IPS-15b (cell line): ENCODE results near the gene TDP2.

Experiments used
- H3K27me3 ChIP-seq: one replicate; pipeline ENCODE4 v1.6.1; 2013; ENCODE audit warnings: low read length; ENCODE audit not compliant: control insufficient read depth, insufficient read depth
- H3K36me3 ChIP-seq: one replicate; pipeline ENCODE4 v1.6.1; 2013; ENCODE audit warnings: low read length; ENCODE audit not compliant: control insufficient read depth, insufficient read depth
- H3K4me1 ChIP-seq: one replicate; pipeline ENCODE4 v1.6.1; 2013; ENCODE audit warnings: mild to moderate bottlenecking, low read length; ENCODE audit not compliant: control insufficient read depth, insufficient read depth
- H3K4me3 ChIP-seq: one replicate; pipeline ENCODE4 v1.5.1; 2013; ENCODE audit warnings: low read depth, low read length
- H3K9ac ChIP-seq: one replicate; pipeline ENCODE4 v1.6.1; 2013; ENCODE audit warnings: low read depth, mild to moderate bottlenecking, low read length
- H3K9me3 ChIP-seq: one replicate; pipeline ENCODE4 v1.6.1; 2013; ENCODE audit warnings: mild to moderate bottlenecking, low read length; ENCODE audit not compliant: control insufficient read depth, insufficient read depth

TDP2 gene

GRCh38 chr6:24610672-24611071 is 56.0 kb downstream of the TDP2 start:
- no peaks in the 10 kb centered on the region for H3K27me3 ChIP-seq
- H3K9ac ChIP-seq = no peak overlapping the region
- H3K36me3 ChIP-seq = no peaks in the 10 kb centered on the region
- H3K4me1 ChIP-seq = no peaks in the 10 kb centered on the region
- no peaks in the 10 kb centered on the region for H3K9me3 ChIP-seq
- H3K4me3 ChIP-seq = no peak overlapping the region

DNA sequence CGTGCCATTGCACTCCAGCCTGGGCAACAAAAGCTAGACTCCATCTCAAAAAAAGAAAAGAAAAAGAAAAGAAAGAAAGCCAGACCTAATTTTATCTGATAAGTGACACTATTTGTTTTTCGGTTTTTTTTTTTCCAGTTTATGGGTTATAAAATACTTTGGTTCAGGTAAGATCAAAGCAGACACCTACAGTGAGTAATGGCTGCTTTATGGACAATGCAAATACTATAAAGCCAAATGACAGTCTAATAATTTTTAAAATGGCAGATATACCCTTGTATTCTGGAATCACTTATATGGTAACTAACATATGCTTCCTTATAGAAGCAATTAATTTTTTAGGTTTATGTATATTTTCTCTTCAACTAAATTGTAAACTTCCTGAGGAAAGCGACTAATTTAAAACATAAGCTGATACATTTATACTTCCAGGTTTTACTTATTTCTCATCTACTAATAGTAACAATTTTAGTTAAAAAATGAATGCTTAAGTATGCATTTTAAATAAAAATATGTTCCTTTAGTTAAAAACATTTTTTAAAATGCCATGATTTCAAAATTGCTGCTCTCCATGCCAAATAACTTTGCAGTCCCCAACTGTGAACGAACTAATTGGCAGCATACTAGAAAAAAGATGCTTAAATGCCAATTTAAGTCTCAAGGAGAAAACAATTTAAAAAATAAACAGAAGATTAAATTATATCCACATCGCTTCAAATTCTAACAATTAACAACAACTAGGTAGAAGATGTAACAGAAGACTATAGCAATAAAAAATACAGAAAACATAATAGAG is 59.2 kb downstream of the TDP2 start:
- Histone ChIP-seq H3K4me1 (no peaks in the 10 kb centered on the region), H3K27me3 (no peaks in the 10 kb centered on the region), H3K36me3 (no peaks in the 10 kb centered on the region), H3K4me3 (no peak overlapping the region), H3K9ac (no peak overlapping the region), H3K9me3 (no peaks in the 10 kb centered on the region)

- no peaks in the 10 kb centered on the region for H3K9me3 ChIP-seq
- no peaks in the 10 kb centered on the region for H3K4me1 ChIP-seq
- no peaks in the 10 kb centered on the region for H3K36me3 ChIP-seq
- no peak overlapping the region for H3K9ac ChIP-seq
- no peaks in the 10 kb centered on the region for H3K27me3 ChIP-seq
- no peak overlapping the region for H3K4me3 ChIP-seq
Measured at GRCh38 chr6:24606200-24606930, 60.3 kb downstream of the TDP2 start.

DNA sequence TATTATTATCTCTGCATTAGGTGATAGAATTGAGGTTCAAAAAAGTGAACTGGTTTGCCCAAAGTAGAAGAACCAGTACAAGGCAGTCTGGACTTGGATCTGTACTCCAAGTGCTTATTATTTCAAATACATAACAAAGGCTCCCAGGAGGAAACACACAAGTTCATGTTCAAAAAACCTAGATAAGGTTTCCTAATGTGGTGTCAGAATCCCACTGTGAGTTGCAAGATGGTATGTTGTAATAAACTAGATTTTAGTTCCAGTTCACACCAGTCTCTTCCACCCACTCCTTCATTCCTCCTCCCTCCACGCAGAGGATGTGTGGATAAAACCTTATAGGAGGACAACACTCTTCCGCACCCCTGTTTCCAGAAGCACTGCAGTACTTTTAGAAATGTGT is 63.5 kb downstream of the TDP2 start:
- H3K27me3 ChIP-seq = no peaks in the 10 kb centered on the region
- H3K4me1 ChIP-seq = no peaks in the 10 kb centered on the region
- H3K36me3 ChIP-seq = no peaks in the 10 kb centered on the region
- no peak overlapping the region for H3K4me3 ChIP-seq
- no peaks in the 10 kb centered on the region for H3K9me3 ChIP-seq
- no peak overlapping the region for H3K9ac ChIP-seq

- H3K4me1 ChIP-seq = no peaks in the 10 kb centered on the region
Measured at GRCh38 chr6:24600903-24601302, 65.8 kb downstream of the TDP2 start.

More at GRCh38 chr6:24600903-24601302, 65.8 kb downstream of the TDP2 start:
- no peaks in the 10 kb centered on the region for H3K27me3 ChIP-seq
- no peak overlapping the region for H3K4me3 ChIP-seq
- H3K9ac ChIP-seq = no peak overlapping the region
- no peaks in the 10 kb centered on the region for H3K9me3 ChIP-seq
- no peaks in the 10 kb centered on the region for H3K36me3 ChIP-seq
